ENCODE measurements around the gene KCNK4. TPM values are rescaled to one million over a fixed set of nuclear protein-coding genes. Genes with fewer than 3 reads are reported as not detected.

KCNK4 gene
- total and polyA plus RNA-seq, 2 of the 13 experiments (the other 11 are each of a cell fraction or from before 2014, with no cell fraction given), result not detected

GRCh38 chr11:64255135-64256128, 35.7 kb upstream of the KCNK4 start (continued):
- TF ChIP-seq TBP (CRISPR knock-in tag; IDR thresholded peaks at IDR 0.05), result no peak
- TF ChIP-seq ZNF20 (CRISPR knock-in tag; IDR thresholded peaks at IDR 0.05), result no peak
- TF ChIP-seq, protein P1, sequence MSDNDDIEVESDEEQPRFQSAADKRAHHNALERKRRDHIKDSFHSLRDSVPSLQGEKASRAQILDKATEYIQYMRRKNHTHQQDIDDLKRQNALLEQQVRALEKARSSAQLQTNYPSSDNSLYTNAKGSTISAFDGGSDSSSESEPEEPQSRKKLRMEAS (IDR thresholded peaks at IDR 0.05), result no peak
- TF ChIP-seq GLI4 (CRISPR knock-in tag; IDR thresholded peaks at IDR 0.05; ENCODE audit: borderline replicate concordance), result no peak
- no peak for TF ChIP-seq GPN1 (CRISPR knock-in tag; IDR thresholded peaks at IDR 0.05; ENCODE audit: borderline replicate concordance)
- TF ChIP-seq JARID2 (CRISPR knock-in tag; IDR thresholded peaks at IDR 0.05; ENCODE audit: insufficient replicate concordance), result no peak
- TF ChIP-seq, protein P2, sequence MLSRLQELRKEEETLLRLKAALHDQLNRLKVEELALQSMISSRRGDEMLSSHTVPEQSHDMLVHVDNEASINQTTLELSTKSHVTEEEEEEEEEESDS (CRISPR knock-in tag; IDR thresholded peaks at IDR 0.05; ENCODE audit: borderline replicate concordance), result no peak
- TF ChIP-seq NFRKB (IDR thresholded peaks at IDR 0.05), result no peak
- no peak for TF ChIP-seq MTF1 (CRISPR knock-in tag; IDR thresholded peaks at IDR 0.05)
- no peak for TF ChIP-seq ZNF644 (CRISPR knock-in tag; IDR thresholded peaks at IDR 0.05; ENCODE audit: low read depth)
- TF ChIP-seq ZFP41 (CRISPR knock-in tag; IDR thresholded peaks at IDR 0.05; ENCODE audit: borderline replicate concordance), result no peak

- CTCF ChIA-PET (ENCODE audit: low intra/inter-chr PET ratio, low total read pairs), result no interaction called here
- POLR2A ChIA-PET, result no interaction called here
- Histone ChIP-seq H3K27ac (ENCODE audit: extremely low read length, insufficient read depth, low read length) (no peak overlapping the region), H2AFZ (ENCODE audit: low read length) (no peak overlapping the region), H3K4me2 (ENCODE audit: low read depth, low read length) (no peak overlapping the region), H3K36me3 (replicated peaks in 1 of 2; ENCODE audit: control insufficient read depth in 1 of 2, insufficient read depth in 2 of 2, low read length in 2 of 2) (peaks cover 13 to 30% of the 10 kb centered on the region in 2 experiments; a peak in 4 of 5 replicates), H3K9ac (ENCODE audit: insufficient read depth, low read depth, low read length) (no peak overlapping the region), H3K4me3 (replicated peaks in 1 of 3; ENCODE audit: insufficient read depth in 1 of 3, low read depth in 2 of 3, low read length in 3 of 3) (no peak overlapping the region), H3K27me3 (ENCODE audit: control insufficient read depth in 1 of 2, insufficient read depth in 2 of 2, low read length in 2 of 2) (no peaks in the 10 kb centered on the region; a peak in 1 of 5 replicates), H3K9me3 (ENCODE audit: low read length) (no peaks in the 10 kb centered on the region), H4K20me1 (ENCODE audit: insufficient read depth, low read length) (no peaks in the 10 kb centered on the region), H3K79me2 (ENCODE audit: insufficient read depth, low read length) (peaks cover 7% of the 10 kb centered on the region), H3K4me1 (ENCODE audit: insufficient read depth, low read length) (peaks cover 15% of the 10 kb centered on the region)
- TF ChIP-seq ZNF274 (CRISPR knock-in tag; IDR thresholded peaks at IDR 0.05), result no peak
- TF ChIP-seq ZNF329 (CRISPR knock-in tag; IDR thresholded peaks at IDR 0.05; ENCODE audit: low read depth), result peak; percentile 50; the same call in 1 of the 2 replicates
- no peak for TF ChIP-seq ZFY (CRISPR knock-in tag; IDR thresholded peaks at IDR 0.05)
- DNase-seq (ENCODE audit: low spot score) (no peak), ATAC-seq (no peak), FAIRE-seq (no peak)
- intact Hi-C loops (cut with micrococcal nuclease; ENCODE audit: unreplicated experiment), result no loop called here
- WGBS (ENCODE audit: low lambda C conversion rate), result 100% methylated on average over 10 of the region's 15 CpGs
- no TSS peak for BruUV-seq (replicated peaks)
- in situ Hi-C loops (cut with HindIII; ENCODE audit: extremely low pct_ligation_motif_present, low pct_unique_long_range_greater_than_20kb), result no loop called here
Observed at GRCh38 chr11:64256300-64256699, 34.8 kb upstream of the KCNK4 start.

All from HepG2 (cell line).